HPDE6-E6E7 (cell line): ENCODE results near the gene NOS3.

Experiments used
- DNase-seq: peaks from one replicate; pipeline ENCODE4 v3.0.0; 2011; ENCODE audit warnings: missing footprints; ENCODE audit errors: extremely low spot score

The NOS3 gene

DNA sequence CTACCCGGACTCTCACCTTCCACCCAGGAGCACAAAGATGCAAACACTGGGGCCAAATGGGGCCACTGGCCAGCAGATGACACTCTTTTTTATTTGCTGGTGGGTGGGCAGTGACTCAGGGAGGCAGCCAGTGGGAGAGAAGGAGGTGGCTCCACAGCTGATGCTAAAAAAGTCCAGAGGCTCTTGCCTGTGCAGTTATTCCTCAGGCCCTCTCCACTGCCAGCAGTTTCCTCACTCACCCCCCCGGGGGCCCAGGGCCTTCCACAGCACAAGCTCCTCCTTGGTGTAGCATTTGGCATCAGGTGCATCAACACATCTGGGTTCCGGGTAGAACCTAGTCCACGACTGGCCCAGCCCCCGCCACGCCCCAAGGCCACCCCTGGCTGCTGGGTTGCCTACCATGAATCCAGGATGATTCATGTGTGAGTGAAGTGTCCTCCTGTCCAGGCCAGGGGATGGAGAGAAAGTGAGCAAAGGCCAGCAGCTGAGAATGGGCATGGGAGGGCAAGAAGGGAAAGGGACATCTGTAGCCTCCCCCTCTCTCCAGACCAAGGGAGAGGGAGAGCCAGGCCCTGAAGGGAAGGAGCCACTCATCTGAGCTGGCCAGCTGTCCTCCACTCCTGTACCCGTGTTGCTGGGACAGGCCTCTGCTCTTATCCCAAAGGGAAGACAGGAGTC, 11.0 kb upstream of the NOS3 start:
- DNase-seq: no peak

GRCh38 chr7:150980663-150981062, 10.2 kb upstream of the NOS3 start:
- DNase-seq: no peak

GRCh38 chr7:150981644-150982043, 9.2 kb upstream of the NOS3 start:
- no peak for DNase-seq

DNA sequence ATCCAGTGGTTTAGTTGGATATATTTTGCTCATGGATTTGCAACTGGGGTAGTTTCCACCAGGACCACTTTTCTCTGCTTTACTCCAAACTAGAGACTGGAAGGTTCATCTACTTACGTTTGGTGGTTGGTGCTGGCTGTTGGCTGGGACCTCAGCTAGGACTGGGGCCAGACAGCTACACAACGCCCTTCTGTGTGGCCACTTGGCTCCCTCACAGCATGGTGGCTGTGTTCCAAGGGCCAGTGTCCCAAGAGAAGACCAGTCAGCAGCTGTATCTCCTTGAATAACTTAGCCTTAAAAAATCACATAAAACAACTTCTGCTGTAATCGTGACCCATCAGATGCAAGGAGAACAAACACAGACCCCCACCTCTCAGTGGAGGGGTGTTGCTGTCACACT, 8.5 kb upstream of the NOS3 start:
- DNase-seq: no peak

- no peak for DNase-seq
Measured at GRCh38 chr7:150983893-150984368, 6.9 kb upstream of the NOS3 start.

GRCh38 chr7:150986099-150986512, 4.7 kb upstream of the NOS3 start:
- DNase-seq: peak; percentile 45

DNA sequence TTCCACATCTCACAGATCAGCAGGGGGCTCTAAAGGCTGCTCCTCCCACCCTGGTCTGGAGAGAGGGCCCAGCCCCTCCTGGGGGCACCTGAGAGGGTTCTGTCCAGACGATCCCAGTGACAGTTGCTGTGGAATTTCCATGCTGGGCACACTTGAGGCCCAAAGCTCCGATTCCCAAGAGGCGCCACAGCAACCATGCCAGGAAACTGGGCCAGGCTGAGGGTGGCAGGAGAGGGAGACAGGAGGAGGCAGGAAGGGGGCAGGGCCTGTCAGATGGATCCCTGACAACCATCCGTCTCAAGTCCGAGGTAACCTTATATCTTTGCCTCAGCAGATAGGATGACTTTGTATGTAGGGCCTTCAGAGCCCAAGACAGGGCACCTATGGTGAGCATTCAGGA, 4.3 kb upstream of the NOS3 start:
- DNase-seq: no peak

- no peak for DNase-seq
Measured at GRCh38 chr7:150988230-150989226, 2.3 kb upstream of the NOS3 start.

GRCh38 chr7:150989456-150989855, 1.4 kb upstream of the NOS3 start:
- no peak for DNase-seq

DNA sequence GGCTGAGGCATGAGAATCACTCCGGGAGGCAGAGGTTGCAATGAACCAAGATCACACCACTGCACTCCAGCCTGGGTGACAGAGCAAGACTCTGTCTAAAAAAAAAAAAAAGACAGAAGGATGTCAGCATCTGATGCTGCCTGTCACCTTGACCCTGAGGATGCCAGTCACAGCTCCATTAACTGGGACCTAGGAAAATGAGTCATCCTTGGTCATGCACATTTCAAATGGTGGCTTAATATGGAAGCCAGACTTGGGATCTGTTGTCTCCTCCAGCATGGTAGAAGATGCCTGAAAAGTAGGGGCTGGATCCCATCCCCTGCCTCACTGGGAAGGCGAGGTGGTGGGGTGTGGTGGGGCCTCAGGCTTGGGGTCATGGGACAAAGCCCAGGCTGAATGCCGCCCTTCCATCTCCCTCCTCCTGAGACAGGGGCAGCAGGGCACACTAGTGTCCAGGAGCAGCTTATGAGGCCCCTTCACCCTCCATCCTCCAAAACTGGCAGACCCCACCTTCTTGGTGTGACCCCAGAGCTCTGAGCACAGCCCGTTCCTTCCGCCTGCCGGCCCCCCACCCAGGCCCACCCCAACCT, 1.3 kb downstream of the NOS3 start:
- DNase-seq: no peak

GRCh38 chr7:150992833-150993302, 2.1 kb downstream of the NOS3 start:
- no peak for DNase-seq

DNA sequence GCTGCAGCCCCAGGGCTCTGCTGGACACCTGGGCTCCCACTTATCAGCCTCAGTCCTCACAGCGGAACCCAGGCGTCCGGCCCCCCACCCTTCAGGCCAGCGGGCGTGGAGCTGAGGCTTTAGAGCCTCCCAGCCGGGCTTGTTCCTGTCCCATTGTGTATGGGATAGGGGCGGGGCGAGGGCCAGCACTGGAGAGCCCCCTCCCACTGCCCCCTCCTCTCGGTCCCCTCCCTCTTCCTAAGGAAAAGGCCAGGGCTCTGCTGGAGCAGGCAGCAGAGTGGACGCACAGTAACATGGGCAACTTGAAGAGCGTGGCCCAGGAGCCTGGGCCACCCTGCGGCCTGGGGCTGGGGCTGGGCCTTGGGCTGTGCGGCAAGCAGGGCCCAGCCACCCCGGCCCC, 2.7 kb downstream of the NOS3 start:
- DNase-seq: no peak

DNA sequence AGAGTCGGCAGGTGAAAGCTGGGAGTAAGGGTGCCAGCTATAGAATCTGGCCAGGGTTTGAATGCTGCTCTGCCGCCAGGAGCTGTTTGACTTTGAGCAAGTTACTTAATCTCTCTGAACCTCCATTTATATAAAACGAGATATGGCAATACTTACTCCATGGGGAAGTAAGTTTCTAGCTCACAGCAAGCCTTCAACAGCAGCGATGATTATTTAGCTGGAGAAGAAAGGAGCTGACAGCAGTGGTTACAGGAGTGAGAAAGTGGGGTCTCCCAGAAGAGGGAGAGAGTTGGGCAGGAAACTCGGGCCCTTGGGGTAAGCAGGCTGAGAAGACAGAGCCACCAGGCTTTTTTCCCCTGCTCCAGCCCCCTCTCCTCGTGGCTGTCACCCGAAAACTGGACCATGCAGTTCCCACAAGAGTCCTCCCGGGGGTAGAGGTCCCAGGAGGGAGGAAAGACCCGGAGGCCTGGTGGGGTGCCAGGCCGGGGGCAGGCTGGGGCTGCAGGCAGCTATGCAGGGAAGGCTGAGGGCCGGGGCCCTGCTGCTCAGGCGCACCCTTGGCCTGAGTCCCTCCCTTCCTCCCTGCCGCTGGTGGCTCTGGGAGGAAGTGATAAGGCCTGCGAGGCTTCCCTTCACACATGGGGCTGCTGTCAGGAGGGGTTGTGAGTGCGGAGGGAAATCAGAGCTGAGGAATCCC, 3.5 kb downstream of the NOS3 start:
- DNase-seq: no peak

- DNase-seq: no peak
Measured at GRCh38 chr7:150994838-150995510, 4.2 kb downstream of the NOS3 start.

GRCh38 chr7:150996376-150997074, 5.7 kb downstream of the NOS3 start:
- DNase-seq: no peak

DNA sequence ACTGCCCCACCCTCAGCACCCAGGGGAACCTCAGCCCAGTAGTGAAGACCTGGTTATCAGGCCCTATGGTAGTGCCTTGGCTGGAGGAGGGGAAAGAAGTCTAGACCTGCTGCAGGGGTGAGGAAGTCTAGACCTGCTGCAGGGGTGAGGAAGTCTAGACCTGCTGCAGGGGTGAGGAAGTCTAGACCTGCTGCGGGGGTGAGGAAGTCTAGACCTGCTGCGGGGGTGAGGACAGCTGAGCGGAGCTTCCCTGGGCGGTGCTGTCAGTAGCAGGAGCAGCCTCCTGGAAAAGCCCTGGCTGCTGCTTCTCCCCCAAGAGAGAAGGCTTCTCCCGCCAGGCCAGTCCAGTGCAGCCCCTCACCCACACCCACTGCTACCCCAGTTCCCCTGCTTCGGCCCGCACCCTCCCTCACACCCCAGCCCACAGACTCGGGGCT, 6.3 kb downstream of the NOS3 start:
- DNase-seq: no peak

GRCh38 chr7:150997817-150998216, 7.0 kb downstream of the NOS3 start:
- no peak for DNase-seq

DNA sequence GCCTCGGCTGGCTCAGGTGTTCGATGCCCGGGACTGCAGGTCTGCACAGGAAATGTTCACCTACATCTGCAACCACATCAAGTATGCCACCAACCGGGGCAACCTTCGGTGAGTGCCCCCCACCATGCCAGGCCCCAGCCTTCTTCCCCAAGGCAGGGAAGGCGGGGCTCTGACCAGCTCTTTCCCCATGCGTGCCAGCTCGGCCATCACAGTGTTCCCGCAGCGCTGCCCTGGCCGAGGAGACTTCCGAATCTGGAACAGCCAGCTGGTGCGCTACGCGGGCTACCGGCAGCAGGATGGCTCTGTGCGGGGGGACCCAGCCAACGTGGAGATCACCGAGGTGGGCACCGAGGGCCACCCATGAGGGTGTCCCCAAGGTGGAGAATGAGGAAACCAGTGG, 7.5 kb downstream of the NOS3 start:
- DNase-seq: no peak

DNA sequence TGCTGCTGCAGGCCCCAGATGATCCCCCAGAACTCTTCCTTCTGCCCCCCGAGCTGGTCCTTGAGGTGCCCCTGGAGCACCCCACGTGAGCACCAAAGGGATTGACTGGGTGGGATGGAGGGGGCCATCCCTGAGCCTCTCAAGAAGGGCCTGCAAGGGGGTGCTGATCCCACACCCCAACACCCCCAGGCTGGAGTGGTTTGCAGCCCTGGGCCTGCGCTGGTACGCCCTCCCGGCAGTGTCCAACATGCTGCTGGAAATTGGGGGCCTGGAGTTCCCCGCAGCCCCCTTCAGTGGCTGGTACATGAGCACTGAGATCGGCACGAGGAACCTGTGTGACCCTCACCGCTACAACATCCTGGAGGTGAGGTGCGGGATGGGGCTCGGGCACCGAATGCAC, 8.2 kb downstream of the NOS3 start:
- no peak for DNase-seq

DNA sequence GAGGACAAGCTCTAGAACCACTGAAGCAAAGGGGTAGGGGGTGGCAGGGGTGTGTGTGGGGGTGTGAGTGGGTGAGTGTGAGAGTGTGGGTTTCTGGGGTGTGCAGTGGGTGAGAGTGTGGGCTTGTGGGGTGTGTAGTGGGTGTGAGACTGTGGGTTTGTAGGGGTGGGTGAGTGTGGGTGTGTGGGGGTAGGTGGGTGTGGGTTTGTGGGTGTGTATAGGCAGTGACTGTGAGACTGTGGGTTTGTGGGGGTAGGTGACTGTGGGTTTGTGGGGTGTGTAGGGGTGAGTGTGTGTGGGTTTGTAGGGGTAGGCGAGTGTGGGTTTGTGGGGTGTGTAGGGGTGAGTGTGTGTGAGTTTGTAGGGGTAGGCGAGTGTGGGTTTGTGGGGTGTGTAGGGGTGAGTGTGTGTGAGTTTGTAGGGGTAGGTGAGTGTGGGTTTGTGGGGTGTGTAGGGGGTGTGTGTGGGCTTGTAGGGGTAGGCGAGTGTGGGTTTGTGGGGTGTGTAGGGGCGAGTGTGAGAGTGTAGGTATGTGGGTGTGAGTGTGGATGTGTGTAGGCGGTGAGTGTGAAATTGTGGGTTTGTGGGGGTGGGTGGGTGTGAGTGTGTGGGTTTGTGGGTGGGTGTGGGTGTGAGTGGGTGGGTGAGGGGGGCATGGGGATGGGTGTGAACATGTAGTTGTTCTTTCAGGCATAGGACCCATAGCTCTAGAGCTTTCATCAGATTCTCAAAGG, 8.8 kb downstream of the NOS3 start:
- no peak for DNase-seq
